IPS-18a (cell line): Measurements from ENCODE around the gene SOCS1.
"Not testable (repeated sequence)": the region's sequence is repeated elsewhere in the genome, so short reads cannot be mapped to it uniquely, and the experiment has no call there.

Experiments
- H3K27ac ChIP-seq: one replicate; pipeline ENCODE4 v1.5.1; 2013; ENCODE audit warnings: low read length
- H3K27me3 ChIP-seq: one replicate; pipeline ENCODE4 v1.6.1; 2013; ENCODE audit warnings: mild to moderate bottlenecking, low read length; ENCODE audit not compliant: control insufficient read depth, insufficient read depth
- H3K36me3 ChIP-seq: one replicate; pipeline ENCODE4 v1.6.1; 2013; ENCODE audit warnings: low read depth, low read length; ENCODE audit not compliant: control insufficient read depth
- H3K4me1 ChIP-seq: one replicate; pipeline ENCODE4 v1.6.1; 2013; ENCODE audit warnings: low read depth, low read length; ENCODE audit not compliant: control insufficient read depth
- H3K4me3 ChIP-seq: one replicate; pipeline ENCODE4 v1.5.1; 2013; ENCODE audit warnings: low read length
- H3K9ac ChIP-seq: one replicate; pipeline ENCODE4 v1.6.1; 2013; ENCODE audit warnings: mild to moderate bottlenecking, low read length, moderate library complexity
- H3K9me3 ChIP-seq: one replicate; pipeline ENCODE4 v1.6.1; 2013; ENCODE audit warnings: low read depth, low read length; ENCODE audit not compliant: control insufficient read depth

The SOCS1 gene

GRCh38 chr16:11255737-11256660 is at the start of gene SOCS1:
Gene SOCS1, minus strand, starts transcription at chr16:11256204. Its CDS starts 726 bp downstream, at chr16:11255478.
- Histone ChIP-seq H3K27ac (no peak within 1 kb of the TSS), H3K4me1 (peaks cover 12% of the 10 kb centered on the region), H3K9ac (peak within 1 kb of the TSS; percentile 52), H3K9me3 (no peaks in the 10 kb centered on the region), H3K4me3 (peak within 1 kb of the TSS; percentile 77), H3K27me3 (no peaks in the 10 kb centered on the region), H3K36me3 (peaks cover 9% of the 10 kb centered on the region)

GRCh38 chr16:11303405-11304138 is 47.6 kb upstream of the SOCS1 start:
- Histone ChIP-seq H3K4me1 (no peaks in the 10 kb centered on the region), H3K27ac (no peak overlapping the region), H3K4me3 (no peak overlapping the region)

GRCh38 chr16:11302977-11303376 is 47.0 kb upstream of the SOCS1 start:
- Histone ChIP-seq H3K4me3 (no peak overlapping the region), H3K27me3 (no peaks in the 10 kb centered on the region), H3K9me3 (no peaks in the 10 kb centered on the region), H3K27ac (no peak overlapping the region), H3K9ac (no peak overlapping the region), H3K4me1 (peaks cover under 1% of the 10 kb centered on the region), H3K36me3 (no peaks in the 10 kb centered on the region)

More at GRCh38 chr16:11303405-11304138, 47.6 kb upstream of the SOCS1 start:
- Histone ChIP-seq H3K9me3 (no peaks in the 10 kb centered on the region), H3K9ac (no peak overlapping the region), H3K27me3 (no peaks in the 10 kb centered on the region), H3K36me3 (no peaks in the 10 kb centered on the region)

GRCh38 chr16:11301645-11302501 is 45.9 kb upstream of the SOCS1 start:
- Histone ChIP-seq H3K36me3 (no peaks in the 10 kb centered on the region), H3K9ac (no peak overlapping the region), H3K27me3 (no peaks in the 10 kb centered on the region), H3K9me3 (no peaks in the 10 kb centered on the region), H3K4me1 (peaks cover 9% of the 10 kb centered on the region), H3K4me3 (no peak overlapping the region), H3K27ac (no peak overlapping the region)

- Histone ChIP-seq H3K4me1 (peaks cover 11% of the 10 kb centered on the region), H3K9me3 (no peaks in the 10 kb centered on the region), H3K27me3 (no peaks in the 10 kb centered on the region)
Observed at GRCh38 chr16:11300560-11300892, 44.5 kb upstream of the SOCS1 start.

GRCh38 chr16:11299865-11300559 is 44.0 kb upstream of the SOCS1 start:
- H3K36me3 ChIP-seq, result no peaks in the 10 kb centered on the region
- H3K27ac ChIP-seq, result no peak overlapping the region
- H3K9ac ChIP-seq, result no peak overlapping the region
- H3K4me3 ChIP-seq, result no peak overlapping the region
- peaks cover 11% of the 10 kb centered on the region for H3K4me1 ChIP-seq
- H3K9me3 ChIP-seq, result no peaks in the 10 kb centered on the region
- no peaks in the 10 kb centered on the region for H3K27me3 ChIP-seq

More at GRCh38 chr16:11300560-11300892, 44.5 kb upstream of the SOCS1 start:
- H3K4me3 ChIP-seq, result no peak overlapping the region
- no peak overlapping the region for H3K27ac ChIP-seq
- H3K9ac ChIP-seq, result no peak overlapping the region
- H3K36me3 ChIP-seq, result no peaks in the 10 kb centered on the region

- H3K4me3 ChIP-seq, H3K9ac ChIP-seq, H3K36me3 ChIP-seq, H3K27ac ChIP-seq, H3K27me3 ChIP-seq, H3K9me3 ChIP-seq: not testable (repeated sequence)
- peaks cover 11% of the 10 kb centered on the region for H3K4me1 ChIP-seq
Observed at GRCh38 chr16:11298950-11299547, 43.0 kb upstream of the SOCS1 start.

GRCh38 chr16:11298143-11298900 is 42.3 kb upstream of the SOCS1 start:
- peaks cover 11% of the 10 kb centered on the region for H3K4me1 ChIP-seq

GRCh38 chr16:11297492-11298142 is 41.6 kb upstream of the SOCS1 start:
- H3K9ac ChIP-seq, result no peak overlapping the region
- H3K36me3 ChIP-seq, result no peaks in the 10 kb centered on the region
- no peaks in the 10 kb centered on the region for H3K27me3 ChIP-seq
- H3K27ac ChIP-seq, result no peak overlapping the region
- H3K4me3 ChIP-seq, result no peak overlapping the region
- H3K9me3 ChIP-seq, result no peaks in the 10 kb centered on the region
- peaks cover 11% of the 10 kb centered on the region for H3K4me1 ChIP-seq

More at GRCh38 chr16:11298143-11298900, 42.3 kb upstream of the SOCS1 start:
- no peaks in the 10 kb centered on the region for H3K9me3 ChIP-seq
- H3K9ac ChIP-seq, result no peak overlapping the region
- no peaks in the 10 kb centered on the region for H3K36me3 ChIP-seq
- H3K27ac ChIP-seq, result no peak overlapping the region
- no peak overlapping the region for H3K4me3 ChIP-seq
- no peaks in the 10 kb centered on the region for H3K27me3 ChIP-seq
